HUES48 (cell line): ENCODE measurements around the gene TMC1.
"Not testable (repeated sequence)": the region's sequence is repeated elsewhere in the genome, so short reads cannot be mapped to it uniquely, and the experiment has no call there.

ENCODE experiments used
- H3K27ac ChIP-seq: one replicate; pipeline ENCODE4 v1.7.0; 2013; ENCODE audit warnings: low read depth, low read length, inconsistent platforms
- H3K27me3 ChIP-seq: 2 replicates; pipeline ENCODE4 v1.6.1; 2013; ENCODE audit warnings: mild to moderate bottlenecking, low read length; ENCODE audit not compliant: control insufficient read depth, insufficient read depth
- H3K36me3 ChIP-seq: 2 replicates; pipeline ENCODE4 v1.6.1; 2013; ENCODE audit warnings: low read length; ENCODE audit not compliant: control insufficient read depth, insufficient read depth
- H3K4me1 ChIP-seq: 2 replicates; pipeline ENCODE4 v1.6.1; 2013; ENCODE audit warnings: mild to moderate bottlenecking, low read length; ENCODE audit not compliant: control insufficient read depth, insufficient read depth
- H3K4me3 ChIP-seq: 2 replicates; pipeline ENCODE4 v1.5.1; 2013; ENCODE audit warnings: mild to moderate bottlenecking, low read depth, low read length
- H3K9ac ChIP-seq: 2 replicates; pipeline ENCODE4 v1.6.1; 2013; ENCODE audit warnings: mild to moderate bottlenecking, low read depth, low read length, moderate library complexity
- H3K9me3 ChIP-seq: 2 replicates; pipeline ENCODE4 v1.6.1; 2013; ENCODE audit warnings: low read length; ENCODE audit not compliant: control insufficient read depth, insufficient read depth

The TMC1 gene

GRCh38 chr9:72542537-72542833 lies 21.1 kb downstream of the TMC1 start:
- H3K4me1 ChIP-seq, H3K4me3 ChIP-seq, H3K9ac ChIP-seq, H3K9me3 ChIP-seq, H3K27ac ChIP-seq, H3K36me3 ChIP-seq, H3K27me3 ChIP-seq: not testable (repeated sequence)

DNA sequence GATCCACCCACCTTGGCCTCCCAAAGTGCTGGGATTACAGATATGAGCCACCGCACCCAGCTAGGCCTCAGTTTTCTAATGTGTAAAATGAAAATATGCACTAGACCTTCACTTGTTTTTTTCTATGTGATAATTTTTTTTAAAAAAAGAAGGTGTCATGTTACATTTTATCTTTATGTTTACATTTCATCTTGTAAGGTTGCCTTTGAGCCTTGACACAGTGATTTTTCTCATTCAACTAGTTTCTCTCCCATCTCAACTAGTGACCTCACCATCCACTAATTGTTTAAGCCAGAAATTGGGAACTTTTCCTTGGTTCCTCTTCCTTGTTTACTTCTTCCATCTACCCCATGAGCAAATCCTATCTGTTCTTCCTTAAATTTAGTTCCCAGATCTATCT lies 21.5 kb downstream of the TMC1 start:
- Histone ChIP-seq H3K4me3 (no peak overlapping the region), H3K9ac (no peak overlapping the region), H3K9me3 (no peaks in the 10 kb centered on the region), H3K27ac (no peak overlapping the region), H3K36me3 (no peaks in the 10 kb centered on the region), H3K27me3 (no peaks in the 10 kb centered on the region), H3K4me1 (peaks cover 7% of the 10 kb centered on the region; the same call in 1 of the 2 replicates)

- H3K4me3 ChIP-seq, result no peak overlapping the region
- no peaks in the 10 kb centered on the region for H3K27me3 ChIP-seq
- H3K9me3 ChIP-seq, result no peaks in the 10 kb centered on the region
- H3K36me3 ChIP-seq, result no peaks in the 10 kb centered on the region
- H3K9ac ChIP-seq, result no peak overlapping the region
- no peaks in the 10 kb centered on the region for H3K4me1 ChIP-seq
- H3K27ac ChIP-seq, result no peak overlapping the region
Observed at GRCh38 chr9:72551306-72551705, 29.9 kb downstream of the TMC1 start.

- Histone ChIP-seq H3K9me3 (no peaks in the 10 kb centered on the region), H3K9ac (no peak overlapping the region), H3K4me1 (0 out of 2 replicates have a peak, but pooled peaks cover under 1% of the 10 kb centered on the region), H3K27ac (no peak overlapping the region), H3K4me3 (no peak overlapping the region), H3K27me3 (no peaks in the 10 kb centered on the region), H3K36me3 (no peaks in the 10 kb centered on the region)
Observed at GRCh38 chr9:72552356-72552755, 30.9 kb downstream of the TMC1 start.

DNA sequence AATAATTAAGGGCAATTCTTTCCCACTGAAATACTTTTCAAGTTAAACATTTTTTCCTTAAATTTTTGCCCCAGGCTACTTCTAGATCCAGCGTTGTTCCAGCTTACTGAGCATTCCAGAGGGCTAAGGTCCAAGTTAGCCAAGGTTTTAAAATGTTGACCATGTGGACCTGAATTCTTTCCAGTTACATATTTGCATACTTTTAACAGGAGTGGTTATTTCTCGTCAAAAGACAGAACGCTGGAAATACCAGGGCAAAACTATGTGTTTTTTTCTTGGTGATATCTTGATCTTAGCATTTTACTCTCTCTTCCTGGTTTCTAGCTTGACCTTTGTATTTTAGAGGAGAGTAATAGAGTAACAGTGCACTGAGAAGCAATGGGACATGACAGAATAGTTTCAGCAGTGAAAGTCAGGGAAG lies 32.8 kb downstream of the TMC1 start:
- Histone ChIP-seq H3K4me3 (no peak overlapping the region), H3K9me3 (no peaks in the 10 kb centered on the region), H3K4me1 (peaks cover 6% of the 10 kb centered on the region; the same call in 1 of the 2 replicates), H3K27me3 (no peaks in the 10 kb centered on the region), H3K27ac (no peak overlapping the region), H3K9ac (no peak overlapping the region), H3K36me3 (no peaks in the 10 kb centered on the region)

DNA sequence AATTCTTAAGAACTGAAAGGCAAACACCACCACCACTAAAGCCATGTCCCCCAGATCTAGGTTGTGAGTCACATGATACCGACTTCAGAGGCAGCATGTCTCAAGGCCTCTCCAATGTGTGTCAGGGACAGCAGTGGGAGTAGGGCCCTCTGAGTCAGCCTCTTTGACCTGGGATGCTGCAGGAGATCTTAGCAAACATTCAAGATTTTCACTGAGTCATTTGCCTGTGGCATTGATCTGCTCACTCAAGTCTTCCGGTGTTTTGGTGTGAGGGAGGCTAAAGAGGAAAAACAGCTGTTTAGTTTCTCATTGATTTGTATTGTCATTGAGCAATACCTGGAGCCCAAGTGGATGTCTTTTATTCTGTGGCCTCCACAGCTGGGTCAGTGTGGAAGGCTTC lies 36.1 kb downstream of the TMC1 start:
- H3K4me3 ChIP-seq, result no peak overlapping the region
- no peaks in the 10 kb centered on the region for H3K27me3 ChIP-seq
- H3K27ac ChIP-seq, result peak overlapping the region; percentile 89
- H3K36me3 ChIP-seq, result no peaks in the 10 kb centered on the region
- peaks cover 6% of the 10 kb centered on the region; the same call in 1 of the 2 replicates for H3K4me1 ChIP-seq
- H3K9ac ChIP-seq, result no peak overlapping the region
- no peaks in the 10 kb centered on the region for H3K9me3 ChIP-seq

GRCh38 chr9:72560086-72560485 lies 38.7 kb downstream of the TMC1 start:
- H3K36me3 ChIP-seq, result no peaks in the 10 kb centered on the region
- H3K4me1 ChIP-seq, result peaks cover 6% of the 10 kb centered on the region; the same call in 1 of the 2 replicates
- H3K4me3 ChIP-seq, result no peak overlapping the region
- no peak overlapping the region for H3K27ac ChIP-seq
- no peaks in the 10 kb centered on the region for H3K27me3 ChIP-seq
- no peaks in the 10 kb centered on the region for H3K9me3 ChIP-seq
- H3K9ac ChIP-seq, result no peak overlapping the region

DNA sequence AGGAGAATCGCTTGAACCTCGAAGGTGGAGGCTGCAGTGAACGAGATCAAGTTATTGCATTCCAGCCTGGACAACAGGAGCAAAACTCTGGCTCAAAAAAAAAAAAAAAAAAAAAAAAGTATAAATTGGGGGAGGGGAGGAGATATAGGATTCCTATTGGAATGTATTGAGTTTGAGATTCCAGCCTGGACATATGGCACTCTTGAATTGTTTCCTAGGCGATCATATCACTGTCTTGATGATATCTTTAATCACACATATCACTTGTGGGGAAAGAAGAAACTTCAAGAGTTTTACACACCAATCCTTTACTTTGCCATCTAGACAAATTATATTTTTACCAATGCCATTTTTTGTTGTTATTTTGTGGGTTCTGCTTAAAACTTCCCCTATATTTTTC lies 42.4 kb downstream of the TMC1 start:
- H3K36me3 ChIP-seq, result no peaks in the 10 kb centered on the region
- no peak overlapping the region for H3K4me3 ChIP-seq
- no peaks in the 10 kb centered on the region for H3K27me3 ChIP-seq
- no peak overlapping the region for H3K9ac ChIP-seq
- no peak overlapping the region for H3K27ac ChIP-seq
- H3K4me1 ChIP-seq, result no peaks in the 10 kb centered on the region
- no peaks in the 10 kb centered on the region for H3K9me3 ChIP-seq

DNA sequence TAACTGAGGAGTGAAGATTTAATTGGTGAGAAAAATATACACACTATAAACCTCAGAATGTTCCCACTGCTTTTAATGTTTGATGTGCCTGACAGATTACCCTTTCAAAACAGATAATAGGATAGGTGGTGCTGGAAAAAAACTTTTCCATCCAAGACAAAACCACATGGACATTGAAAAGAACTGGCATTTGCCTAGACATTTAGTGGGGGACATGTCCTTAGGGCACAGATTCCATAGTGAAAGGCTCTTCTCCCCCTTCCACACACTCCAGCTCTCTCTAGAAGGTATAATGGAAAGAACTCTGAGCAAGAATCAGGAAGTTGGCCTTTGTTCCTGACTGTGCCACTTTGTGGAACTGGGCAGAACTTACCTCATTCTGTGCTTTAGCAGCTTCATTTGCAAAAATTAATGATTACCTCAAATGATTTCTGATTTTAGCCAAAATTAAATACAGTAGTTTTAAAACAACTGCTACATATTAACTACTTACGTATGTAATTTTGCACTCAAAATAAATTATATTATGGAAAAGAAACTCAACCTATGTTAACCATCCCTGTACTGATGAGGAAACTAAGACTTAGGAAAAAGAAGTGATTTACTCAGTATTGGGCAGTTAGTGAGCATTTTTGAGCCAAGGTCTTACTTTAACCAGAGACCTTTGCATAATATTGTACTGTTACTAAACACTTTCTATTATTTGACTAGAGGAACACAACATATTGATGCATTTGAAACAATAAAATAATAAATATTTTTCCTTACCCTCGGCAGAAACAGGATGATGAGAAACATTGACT lies 43.3 kb downstream of the TMC1 start:
- Histone ChIP-seq H3K27ac (no peak overlapping the region), H3K4me1 (no peaks in the 10 kb centered on the region), H3K4me3 (no peak overlapping the region), H3K9me3 (no peaks in the 10 kb centered on the region), H3K9ac (no peak overlapping the region), H3K36me3 (no peaks in the 10 kb centered on the region), H3K27me3 (no peaks in the 10 kb centered on the region)

- H3K4me3 ChIP-seq, result no peak overlapping the region
- H3K27me3 ChIP-seq, result no peaks in the 10 kb centered on the region
- no peak overlapping the region for H3K9ac ChIP-seq
- no peaks in the 10 kb centered on the region for H3K9me3 ChIP-seq
- no peaks in the 10 kb centered on the region for H3K4me1 ChIP-seq
- no peak overlapping the region for H3K27ac ChIP-seq
- H3K36me3 ChIP-seq, result no peaks in the 10 kb centered on the region
Observed at GRCh38 chr9:72565535-72565934, 44.1 kb downstream of the TMC1 start.

DNA sequence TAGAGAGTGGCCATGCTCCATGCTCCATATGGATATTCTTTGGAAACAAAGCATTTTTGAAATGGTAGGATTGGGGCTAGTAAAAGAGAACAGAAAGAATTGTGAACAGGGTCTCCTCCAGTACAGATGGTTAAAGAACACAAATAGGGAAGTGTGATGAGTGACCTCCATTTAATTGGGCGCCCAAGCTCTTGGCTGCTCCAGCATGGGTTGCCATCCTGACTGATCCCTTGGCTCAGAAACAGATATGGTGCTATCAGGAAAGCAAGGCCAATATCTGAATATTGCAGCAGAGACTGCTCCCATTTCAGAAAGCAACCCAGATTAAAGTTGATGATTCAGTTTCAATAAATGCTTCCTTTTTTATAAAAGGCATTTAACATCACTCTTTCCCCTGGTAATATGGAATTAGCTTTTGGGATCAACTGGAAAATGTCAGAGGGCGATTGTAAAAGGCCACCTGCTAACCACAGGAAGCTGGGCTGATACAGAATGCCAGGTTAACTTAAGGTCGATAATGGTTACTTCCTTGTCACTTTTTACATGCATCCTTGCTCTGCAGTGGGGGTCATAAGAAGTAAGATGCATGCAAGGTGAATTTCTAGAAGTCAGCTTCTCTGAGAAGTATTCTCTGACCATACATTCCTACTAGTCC lies 52.9 kb downstream of the TMC1 start:
- Histone ChIP-seq H3K27me3 (no peaks in the 10 kb centered on the region), H3K4me1 (no peaks in the 10 kb centered on the region), H3K9me3 (no peaks in the 10 kb centered on the region), H3K9ac (no peak overlapping the region), H3K36me3 (no peaks in the 10 kb centered on the region), H3K27ac (no peak overlapping the region), H3K4me3 (no peak overlapping the region)
